Fibroblast of lung (primary cell): ENCODE results near the gene PPP4R4.

Source experiments
- CTCF ChIP-seq, 2 donors: IDR thresholded peaks in 1 of 2; conservative IDR thresholded peaks in 1 of 2; 1 replicate in 1 of 2; 2 replicates in 1 of 2; pipeline ENCODE4 v1.5.1; 2011 to 2012; ENCODE audit warnings: low read length in 2 of 2, control low read depth in 1 of 2, inconsistent platforms in 1 of 2, low read depth in 1 of 2, mild to moderate bottlenecking in 1 of 2
- EZH2 ChIP-seq: IDR thresholded peaks from 2 replicates; pipeline ENCODE4 v1.5.1; 2012; ENCODE audit warnings: low read length, control low read depth, mild to moderate bottlenecking; ENCODE audit errors: missing control alignments

- TF ChIP-seq CTCF (conservative IDR thresholded peaks at IDR 0.05 in 1 of 2, IDR thresholded peaks at IDR 0.05 in 1 of 2; ENCODE audit: low read depth in 1 of 2, low read length in 2 of 2) (no peak), EZH2 (no peak)
Measured at GRCh38 chr14:94203473-94204210, 29.5 kb downstream of the PPP4R4 start.
